ENCODE measurements around the gene TMEM59L.

Gene TMEM59L

DNA sequence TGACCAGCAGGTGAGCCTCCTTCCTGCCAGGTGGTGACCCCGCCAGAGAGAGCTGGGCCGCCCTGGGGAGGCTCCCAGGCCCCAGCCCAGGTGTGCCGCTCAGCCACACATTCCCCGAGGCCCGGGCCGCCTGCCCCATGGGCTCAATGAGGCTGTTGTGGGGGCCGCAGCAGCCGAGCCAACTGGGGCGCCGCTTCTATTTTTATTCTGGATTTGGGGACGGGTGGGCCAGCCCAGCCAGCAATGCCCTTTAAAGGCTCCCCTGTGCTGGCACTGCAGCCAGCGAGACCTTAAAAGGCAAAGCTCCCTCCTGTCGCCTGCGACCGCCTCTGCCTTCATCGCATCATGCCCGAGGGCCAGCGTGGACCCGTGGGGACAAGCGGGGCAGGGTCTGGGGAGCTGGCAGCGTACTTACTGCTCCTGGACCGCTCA lies 53.1 kb downstream of the TMEM59L start:
- CTCF ChIA-PET = interaction anchor here (0.8 to 1.4 kb wide), 3 partner anchors 10 to 72 kb away, joined by 3 to 4 read pairs (median 4); no protein-coding TSS in a partner anchor
- POLR2A ChIA-PET = no interaction called here
- TF ChIP-seq, protein P1, sequence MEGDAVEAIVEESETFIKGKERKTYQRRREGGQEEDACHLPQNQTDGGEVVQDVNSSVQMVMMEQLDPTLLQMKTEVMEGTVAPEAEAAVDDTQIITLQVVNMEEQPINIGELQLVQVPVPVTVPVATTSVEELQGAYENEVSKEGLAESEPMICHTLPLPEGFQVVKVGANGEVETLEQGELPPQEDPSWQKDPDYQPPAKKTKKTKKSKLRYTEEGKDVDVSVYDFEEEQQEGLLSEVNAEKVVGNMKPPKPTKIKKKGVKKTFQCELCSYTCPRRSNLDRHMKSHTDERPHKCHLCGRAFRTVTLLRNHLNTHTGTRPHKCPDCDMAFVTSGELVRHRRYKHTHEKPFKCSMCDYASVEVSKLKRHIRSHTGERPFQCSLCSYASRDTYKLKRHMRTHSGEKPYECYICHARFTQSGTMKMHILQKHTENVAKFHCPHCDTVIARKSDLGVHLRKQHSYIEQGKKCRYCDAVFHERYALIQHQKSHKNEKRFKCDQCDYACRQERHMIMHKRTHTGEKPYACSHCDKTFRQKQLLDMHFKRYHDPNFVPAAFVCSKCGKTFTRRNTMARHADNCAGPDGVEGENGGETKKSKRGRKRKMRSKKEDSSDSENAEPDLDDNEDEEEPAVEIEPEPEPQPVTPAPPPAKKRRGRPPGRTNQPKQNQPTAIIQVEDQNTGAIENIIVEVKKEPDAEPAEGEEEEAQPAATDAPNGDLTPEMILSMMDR (IDR thresholded peaks at IDR 0.05; ENCODE audit: control extremely low read depth, extremely low read depth, low read depth, missing control alignments) = no peak
- no peak for DNase-seq (ENCODE audit: extremely low spot score)

DNA sequence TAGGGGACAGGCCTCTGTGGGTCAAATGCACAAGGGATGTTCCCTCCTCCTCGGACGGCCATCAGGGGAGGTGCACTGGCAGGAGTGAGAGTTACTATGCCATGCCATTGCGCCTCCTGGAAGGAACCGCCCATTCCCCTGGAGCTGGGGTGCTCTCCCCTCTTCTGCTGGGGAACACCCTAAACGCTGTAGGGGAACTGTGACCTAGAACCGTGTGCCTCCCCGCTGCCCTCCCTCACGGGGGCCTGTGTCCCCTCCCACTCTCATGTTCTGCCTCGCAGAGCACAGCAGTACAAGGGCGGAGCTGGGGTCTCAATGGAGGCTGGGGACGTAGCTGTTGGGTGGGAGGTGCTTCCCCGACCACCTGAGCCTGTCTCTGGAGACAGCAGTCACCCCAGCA lies 53.6 kb downstream of the TMEM59L start:
- no peak for DNase-seq (ENCODE audit: extremely low spot score)
- TF ChIP-seq, protein P1 (IDR thresholded peaks at IDR 0.05; ENCODE audit: control extremely low read depth, extremely low read depth, low read depth, missing control alignments) = no peak
- ChIA-PET CTCF (interaction anchor here (0.8 to 1.4 kb wide), 4 partner anchors 9 to 77 kb away, joined by 3 to 5 read pairs (median 4); partner anchors contain the start of gene REX1BD), POLR2A (no interaction called here)

GRCh38 chr19:18666784-18667183 lies 54.1 kb downstream of the TMEM59L start:
- TF ChIP-seq, protein P1 (IDR thresholded peaks at IDR 0.05; ENCODE audit: control extremely low read depth, extremely low read depth, low read depth, missing control alignments) = no peak
- ChIA-PET CTCF (interaction anchor here (0.8 to 1.4 kb wide), 3 partner anchors 9 to 78 kb away, joined by 3 to 5 read pairs (median 4); partner anchors contain the start of gene REX1BD), POLR2A (no interaction called here)
- DNase-seq (ENCODE audit: extremely low spot score) = no peak

GRCh38 chr19:18667531-18668251 lies 55.0 kb downstream of the TMEM59L start:
- no peak for DNase-seq (ENCODE audit: extremely low spot score)
- CTCF ChIA-PET = no interaction called here
- POLR2A ChIA-PET = no interaction called here
- TF ChIP-seq, protein P1 (IDR thresholded peaks at IDR 0.05; ENCODE audit: control extremely low read depth, extremely low read depth, low read depth, missing control alignments) = no peak

DNA sequence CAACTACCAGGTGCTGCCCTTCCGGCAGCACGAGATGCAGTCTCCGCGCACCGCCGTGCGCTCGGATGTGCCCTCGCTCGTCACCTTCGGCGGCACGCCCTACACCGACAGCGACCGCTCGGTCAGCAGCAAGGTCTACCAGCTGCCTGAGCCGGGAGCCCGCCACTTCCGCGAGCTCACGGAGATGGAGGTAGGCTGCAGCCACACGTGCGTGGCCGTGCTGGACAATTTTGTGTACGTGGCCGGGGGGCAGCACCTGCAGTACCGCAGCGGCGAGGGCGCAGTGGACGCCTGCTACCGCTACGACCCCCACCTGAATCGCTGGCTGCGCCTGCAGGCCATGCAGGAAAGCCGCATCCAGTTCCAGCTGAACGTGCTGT lies 55.6 kb downstream of the TMEM59L start:
- CTCF ChIA-PET = no interaction called here

DNA sequence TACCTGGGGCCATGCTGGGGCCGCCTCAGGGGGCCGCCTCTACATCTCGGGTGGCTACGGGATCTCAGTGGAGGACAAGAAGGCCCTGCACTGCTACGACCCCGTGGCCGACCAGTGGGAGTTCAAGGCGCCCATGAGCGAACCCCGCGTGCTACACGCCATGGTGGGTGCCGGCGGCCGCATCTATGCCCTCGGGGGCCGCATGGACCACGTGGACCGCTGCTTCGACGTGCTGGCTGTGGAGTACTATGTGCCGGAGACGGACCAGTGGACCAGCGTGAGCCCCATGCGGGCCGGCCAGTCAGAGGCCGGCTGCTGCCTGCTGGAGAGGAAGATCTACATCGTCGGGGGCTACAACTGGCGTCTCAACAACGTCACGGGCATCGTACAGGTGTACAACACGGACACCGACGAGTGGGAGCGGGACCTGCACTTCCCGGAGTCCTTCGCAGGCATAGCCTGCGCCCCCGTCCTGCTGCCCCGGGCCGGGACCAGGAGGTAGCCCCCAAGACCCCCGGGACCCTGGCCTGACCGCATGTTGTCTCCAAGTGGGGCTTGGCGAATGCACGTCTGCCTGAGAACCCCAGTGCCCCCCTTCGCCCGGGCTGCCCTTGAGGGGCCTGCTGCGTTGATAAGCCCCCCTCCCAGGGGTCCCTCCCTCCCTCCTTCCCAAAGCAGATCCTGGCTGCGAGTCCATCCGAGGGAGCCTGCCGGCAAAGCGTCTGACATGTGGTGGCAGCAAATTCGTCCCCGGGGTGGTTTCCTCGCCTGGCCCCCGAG lies 56.3 kb downstream of the TMEM59L start:
- ChIA-PET POLR2A (no interaction called here), CTCF (no interaction called here)
- no peak for DNase-seq (ENCODE audit: extremely low spot score)
- TF ChIP-seq, protein P1 (IDR thresholded peaks at IDR 0.05; ENCODE audit: control extremely low read depth, extremely low read depth, low read depth, missing control alignments) = no peak

More for the DNA sequence above, 55.6 kb downstream of the TMEM59L start:
- no peak for DNase-seq (ENCODE audit: extremely low spot score)
- TF ChIP-seq, protein P1 (IDR thresholded peaks at IDR 0.05; ENCODE audit: control extremely low read depth, extremely low read depth, low read depth, missing control alignments) = no peak
- POLR2A ChIA-PET = no interaction called here
